Parathyroid adenoma (tissue), 2 donors: ENCODE data around the gene SEC24D.
"Not testable (repeated sequence)": the region's sequence is repeated elsewhere in the genome, so short reads cannot be mapped to it uniquely, and the experiment has no call there.

Source experiments
- H2AFZ ChIP-seq: fragments of 300-600 bp; sonication (generic); one replicate; pipeline ENCODE4 v1.7.0; 2017; ENCODE audit warnings: antibody characterized with exemption, mild to moderate bottlenecking
- H3K27ac ChIP-seq: fragments of 300-600 bp; sonication (generic); one replicate; pipeline ENCODE4 v1.7.0; 2017
- H3K27me3 ChIP-seq: fragments of 300-600 bp; sonication (generic); one replicate; pipeline ENCODE4 v1.7.0; 2017; ENCODE audit warnings: low read length; ENCODE audit not compliant: control insufficient read depth, insufficient read depth
- H3K36me3 ChIP-seq: fragments of 300-600 bp; sonication (generic); one replicate; pipeline ENCODE4 v1.7.0; 2017; ENCODE audit warnings: low read length; ENCODE audit not compliant: control insufficient read depth, insufficient read depth
- H3K4me1 ChIP-seq: fragments of 300-600 bp; sonication (generic); one replicate; pipeline ENCODE4 v1.7.0; 2017; ENCODE audit warnings: control low read depth
- H3K4me2 ChIP-seq: fragments of 300-600 bp; sonication (generic); one replicate; pipeline ENCODE4 v1.7.0; 2017; ENCODE audit warnings: low read length
- H3K4me3 ChIP-seq: fragments of 300-600 bp; sonication (generic); one replicate; pipeline ENCODE4 v1.7.0; 2017; ENCODE audit warnings: low read depth, low read length
- H3K79me2 ChIP-seq: fragments of 300-600 bp; sonication (generic); one replicate; pipeline ENCODE4 v1.7.0; 2017; ENCODE audit warnings: control low read depth
- H3K9ac ChIP-seq: fragments of 300-600 bp; sonication (generic); one replicate; pipeline ENCODE4 v1.7.0; 2017; ENCODE audit warnings: mild to moderate bottlenecking
- H3K9me3 ChIP-seq: fragments of 300-600 bp; sonication (generic); one replicate; pipeline ENCODE4 v1.7.0; 2017; ENCODE audit warnings: low read length; ENCODE audit not compliant: control insufficient read depth
- TF ChIP-seq, protein P1 (sequence below): fragments of 300-600 bp; sonication (generic); IDR thresholded peaks from one replicate; pipeline ENCODE4 v1.7.0; 2017; ENCODE audit warnings: antibody characterized with exemption, mild to moderate bottlenecking
- donor health status: primary hyperparathyroidism.

The SEC24D gene

DNA sequence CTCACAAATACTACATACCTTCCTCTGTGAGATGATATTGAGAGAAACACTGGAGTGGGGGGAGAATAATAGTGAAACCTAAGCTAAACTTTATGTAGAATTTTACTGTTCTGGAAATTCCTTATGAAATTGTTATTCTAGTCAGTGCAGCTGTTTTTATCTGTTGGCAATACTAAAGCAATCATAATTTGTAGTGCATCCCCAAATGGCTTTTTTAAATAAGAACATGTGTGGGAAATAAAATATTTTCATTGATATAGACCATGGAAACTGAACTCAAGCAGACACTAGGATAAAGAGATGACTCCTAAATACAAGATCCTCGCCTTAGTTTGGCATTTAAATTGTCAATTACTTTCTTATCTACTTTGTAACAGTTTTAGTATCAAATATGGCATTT, 51.1 kb downstream of the SEC24D start:
- Histone ChIP-seq H3K27me3 (no peaks in the 10 kb centered on the region), H3K9ac (no peak overlapping the region), H3K9me3 (no peaks in the 10 kb centered on the region), H3K4me1 (no peaks in the 10 kb centered on the region), H3K36me3 (no peaks in the 10 kb centered on the region), H3K27ac (no peak overlapping the region), H3K4me2 (no peak overlapping the region), H2AFZ (no peak overlapping the region), H3K4me3 (no peak overlapping the region), H3K79me2 (no peaks in the 10 kb centered on the region)
- TF ChIP-seq, protein P1, sequence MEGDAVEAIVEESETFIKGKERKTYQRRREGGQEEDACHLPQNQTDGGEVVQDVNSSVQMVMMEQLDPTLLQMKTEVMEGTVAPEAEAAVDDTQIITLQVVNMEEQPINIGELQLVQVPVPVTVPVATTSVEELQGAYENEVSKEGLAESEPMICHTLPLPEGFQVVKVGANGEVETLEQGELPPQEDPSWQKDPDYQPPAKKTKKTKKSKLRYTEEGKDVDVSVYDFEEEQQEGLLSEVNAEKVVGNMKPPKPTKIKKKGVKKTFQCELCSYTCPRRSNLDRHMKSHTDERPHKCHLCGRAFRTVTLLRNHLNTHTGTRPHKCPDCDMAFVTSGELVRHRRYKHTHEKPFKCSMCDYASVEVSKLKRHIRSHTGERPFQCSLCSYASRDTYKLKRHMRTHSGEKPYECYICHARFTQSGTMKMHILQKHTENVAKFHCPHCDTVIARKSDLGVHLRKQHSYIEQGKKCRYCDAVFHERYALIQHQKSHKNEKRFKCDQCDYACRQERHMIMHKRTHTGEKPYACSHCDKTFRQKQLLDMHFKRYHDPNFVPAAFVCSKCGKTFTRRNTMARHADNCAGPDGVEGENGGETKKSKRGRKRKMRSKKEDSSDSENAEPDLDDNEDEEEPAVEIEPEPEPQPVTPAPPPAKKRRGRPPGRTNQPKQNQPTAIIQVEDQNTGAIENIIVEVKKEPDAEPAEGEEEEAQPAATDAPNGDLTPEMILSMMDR, result no peak

GRCh38 chr4:118783887-118784286, 52.0 kb downstream of the SEC24D start:
- Histone ChIP-seq H3K4me2 (no peak overlapping the region), H3K79me2 (no peaks in the 10 kb centered on the region), H3K27me3 (no peaks in the 10 kb centered on the region), H2AFZ (no peak overlapping the region), H3K27ac (no peak overlapping the region), H3K36me3 (no peaks in the 10 kb centered on the region), H3K9me3 (no peaks in the 10 kb centered on the region), H3K9ac (no peak overlapping the region), H3K4me3 (no peak overlapping the region), H3K4me1 (no peaks in the 10 kb centered on the region)
- TF ChIP-seq, protein P1, result no peak

- H3K4me3 ChIP-seq, H3K36me3 ChIP-seq, H3K27ac ChIP-seq, H3K9ac ChIP-seq, H3K79me2 ChIP-seq, H2AFZ ChIP-seq, H3K4me2 ChIP-seq, H3K9me3 ChIP-seq, H3K4me1 ChIP-seq, H3K27me3 ChIP-seq: not testable (repeated sequence)
Measured at GRCh38 chr4:118782886-118783285, 53.0 kb downstream of the SEC24D start.

- H3K36me3 ChIP-seq, H3K27ac ChIP-seq, H3K79me2 ChIP-seq, H3K4me3 ChIP-seq, H3K9ac ChIP-seq, H2AFZ ChIP-seq, H3K4me2 ChIP-seq, H3K27me3 ChIP-seq, H3K9me3 ChIP-seq, H3K4me1 ChIP-seq: not testable (repeated sequence)
Measured at GRCh38 chr4:118777649-118778048, 58.3 kb downstream of the SEC24D start.

GRCh38 chr4:118776955-118777640, 58.8 kb downstream of the SEC24D start:
- not testable (repeated sequence) for H3K9me3 ChIP-seq, H3K27ac ChIP-seq

DNA sequence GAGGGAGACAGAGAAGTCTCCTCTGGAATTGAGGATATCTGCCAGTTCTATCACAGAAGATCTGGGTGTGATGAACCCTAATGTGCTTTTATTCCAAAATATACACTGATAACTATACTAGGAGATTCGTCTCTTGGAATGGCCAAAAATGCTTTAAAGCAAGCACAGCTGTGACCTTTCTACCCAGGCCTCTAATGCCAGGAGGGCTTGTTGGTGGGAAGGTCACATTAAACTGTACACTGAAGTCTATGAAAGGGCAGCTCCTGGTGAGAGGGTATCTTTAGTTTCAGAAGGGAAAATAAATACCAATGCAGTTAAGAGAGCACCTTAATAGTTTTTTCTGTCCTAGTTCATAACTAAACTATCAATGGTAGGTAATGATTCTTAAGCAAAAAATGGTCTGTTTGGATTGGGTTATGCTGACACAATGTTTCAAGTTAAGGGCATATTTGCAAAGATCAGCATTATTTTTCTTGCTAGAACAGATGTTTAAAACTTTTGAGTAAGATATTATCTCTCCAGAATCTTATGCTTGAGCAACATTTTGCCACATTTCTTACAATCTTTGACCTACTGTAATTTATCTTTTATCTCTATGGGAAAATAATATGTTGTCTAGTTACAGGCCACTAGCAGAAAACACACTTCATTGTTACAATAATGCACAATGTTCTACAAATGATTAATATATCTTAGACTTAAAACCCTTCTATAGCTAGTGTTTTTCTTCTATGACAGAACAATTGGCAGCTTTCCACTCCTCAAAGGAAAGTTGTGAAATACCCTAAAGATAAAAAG, 59.6 kb downstream of the SEC24D start:
- H3K36me3 ChIP-seq, result no peaks in the 10 kb centered on the region
- TF ChIP-seq, protein P1, result no peak
- H3K9me3 ChIP-seq, result no peaks in the 10 kb centered on the region
- no peak overlapping the region for H3K4me2 ChIP-seq
- no peak overlapping the region for H2AFZ ChIP-seq
- H3K9ac ChIP-seq, result no peak overlapping the region
- H3K79me2 ChIP-seq, result no peaks in the 10 kb centered on the region
- no peak overlapping the region for H3K4me3 ChIP-seq
- no peaks in the 10 kb centered on the region for H3K4me1 ChIP-seq
- H3K27ac ChIP-seq, result no peak overlapping the region
- H3K27me3 ChIP-seq, result no peaks in the 10 kb centered on the region

More at GRCh38 chr4:118776955-118777640, 58.8 kb downstream of the SEC24D start:
- not testable (repeated sequence) for H3K4me3 ChIP-seq, H3K4me1 ChIP-seq, H3K9ac ChIP-seq, H3K4me2 ChIP-seq, H3K79me2 ChIP-seq, H3K36me3 ChIP-seq, H2AFZ ChIP-seq, H3K27me3 ChIP-seq
